K562 (cell line): ENCODE results near the gene DDX39A. TPM values are rescaled to one million over a fixed set of nuclear protein-coding genes. Genes with fewer than 3 reads are reported as not detected.
A peak's percentile ranks its signal among the peaks of the same experiment; 100 is the strongest.

Source experiments
- ADNP ChIP-seq: fragments of 200-800 bp; sonication (Bioruptor generic); IDR thresholded peaks from 2 replicates; pipeline ENCODE4 v1.6.1; 2016; ENCODE audit warnings: missing genetic modification characterization, missing compliant biosample characterization
- CBFB ChIP-seq: sonication (generic); formaldehyde crosslinking; IDR thresholded peaks from 2 replicates; pipeline ENCODE4 v1.4.0; 2020; ENCODE audit warnings: mild to moderate bottlenecking, missing genetic modification reagents
- DPF2 ChIP-seq: fragments of 450-650 bp; IDR thresholded peaks from 2 replicates; pipeline ENCODE4 v1.6.1; 2016
- ESRRA ChIP-seq: fragments of 450-650 bp; IDR thresholded peaks from 2 replicates; pipeline ENCODE4 v1.6.1; 2014; ENCODE audit warnings: low read depth, mild to moderate bottlenecking, moderate library complexity, borderline replicate concordance
- JUN ChIP-seq, 2 experiments: sonication (generic) in 1 of 2; formaldehyde crosslinking in 1 of 2; IDR thresholded peaks; 2 replicates each; pipeline versions ENCODE4 v1.6.1 to v1.8.0; 2012 to 2022; ENCODE audit warnings: borderline replicate concordance in 2 of 2, mild to moderate bottlenecking in 2 of 2, improper control_type of control experiment in 1 of 2, low read depth in 1 of 2, low read length in 1 of 2, missing genetic modification reagents in 1 of 2
- JUND ChIP-seq, 2 experiments: IDR thresholded peaks; 2 replicates in 1 of 2; 3 replicates in 1 of 2; pipeline ENCODE4 v1.6.1; 2011; ENCODE audit warnings: borderline replicate concordance in 2 of 2, low read depth in 2 of 2, low read length in 2 of 2, improper control_type of control experiment in 1 of 2, missing biosample characterization in 1 of 2, missing genetic modification characterization in 1 of 2, missing genetic modification reagents in 1 of 2
- KAT2B ChIP-seq: IDR thresholded peaks from one replicate; pipeline ENCODE4 v1.6.1; 2012; ENCODE audit warnings: low read depth, mild to moderate bottlenecking, control low read depth, inconsistent platforms, low read length, moderate library complexity
- KDM1A ChIP-seq, 2 experiments: fragments of 450-650 bp; IDR thresholded peaks; 2 replicates each; pipeline ENCODE4 v1.6.1; 2016; ENCODE audit warnings: mild to moderate bottlenecking in 2 of 2
- MEF2D ChIP-seq: conservative IDR thresholded peaks from 2 replicates; pipeline ENCODE4 v1.6.1; 2016; ENCODE audit warnings: low read depth, missing genetic modification characterization, missing compliant biosample characterization
- NCOA2 ChIP-seq, 2 experiments: fragments of 450-650 bp; IDR thresholded peaks; 2 replicates each; pipeline ENCODE4 v1.6.1; 2018; ENCODE audit warnings: mild to moderate bottlenecking in 2 of 2, moderate library complexity in 1 of 2; ENCODE audit not compliant: partially characterized antibody in 2 of 2
- NCOA4 ChIP-seq: fragments of 450-650 bp; IDR thresholded peaks from 2 replicates; pipeline ENCODE4 v1.6.1; 2018; ENCODE audit warnings: mild to moderate bottlenecking; ENCODE audit not compliant: partially characterized antibody
- NFATC3 ChIP-seq: fragments of 450-650 bp; IDR thresholded peaks from 2 replicates; pipeline ENCODE4 v1.6.1; 2017; ENCODE audit warnings: mild to moderate bottlenecking
- NR4A1 ChIP-seq, 2 experiments: fragments of 250-450 bp in 1 of 2; fragments of 450-650 bp in 1 of 2; sonication (Bioruptor Pico) in 1 of 2; IDR thresholded peaks; 2 replicates each; pipeline versions ENCODE4 v1.4.0 to v1.6.1; 2016 to 2020; ENCODE audit warnings: mild to moderate bottlenecking in 2 of 2, missing compliant biosample characterization in 1 of 2, missing genetic modification characterization in 1 of 2, moderate library complexity in 1 of 2
- POLR2G ChIP-seq: fragments of 200-400 bp; formaldehyde crosslinking; IDR thresholded peaks from 2 replicates; pipeline ENCODE4 v1.6.1; 2017; ENCODE audit warnings: low read depth, mild to moderate bottlenecking, antibody characterized with exemption, low read length, moderate library complexity
- POLR2H ChIP-seq: IDR thresholded peaks from 2 replicates; pipeline ENCODE4 v1.6.1; 2016; ENCODE audit warnings: missing genetic modification characterization, low read depth, mild to moderate bottlenecking, control low read depth, missing compliant biosample characterization, moderate library complexity
- POU5F1 ChIP-seq: fragments of 150-350 bp; IDR thresholded peaks from 2 replicates; pipeline ENCODE4 v1.6.1; 2014; ENCODE audit warnings: borderline replicate concordance, low read length, low read depth, mild to moderate bottlenecking; ENCODE audit not compliant: partially characterized antibody
- RAD21 ChIP-seq, 2 experiments: fragments of 250-450 bp in 1 of 2; fragments of 450-650 bp in 1 of 2; sonication (Bioruptor Pico) in 1 of 2; formaldehyde crosslinking in 1 of 2; IDR thresholded peaks in 1 of 2; conservative IDR thresholded peaks in 1 of 2; 2 replicates each; pipeline versions ENCODE4 v1.4.0 to v1.8.0; 2020 to 2022; ENCODE audit warnings: mild to moderate bottlenecking in 2 of 2, moderate library complexity in 1 of 2
- RBM25 ChIP-seq: fragments of 200-400 bp; formaldehyde crosslinking; IDR thresholded peaks from 2 replicates; pipeline ENCODE4 v1.6.1; 2018; ENCODE audit warnings: low read length, low read depth, moderate library complexity; ENCODE audit not compliant: severe bottlenecking
- ZC3H11A ChIP-seq: IDR thresholded peaks from 2 replicates; pipeline ENCODE4 v1.6.1; 2012; ENCODE audit warnings: low read depth, low read length, improper control_type of control experiment
- ZNF232 ChIP-seq: sonication (generic); formaldehyde crosslinking; IDR thresholded peaks from 2 replicates; pipeline ENCODE4 v1.8.0; 2022; ENCODE audit warnings: mild to moderate bottlenecking, missing genetic modification reagents
- ZNF75A ChIP-seq: fragments of 450-650 bp; formaldehyde crosslinking; IDR thresholded peaks from 2 replicates; pipeline ENCODE4 v1.4.0; 2020; ENCODE audit warnings: mild to moderate bottlenecking
- ZNF830 ChIP-seq: fragments of 250-450 bp; sonication (Bioruptor Pico); IDR thresholded peaks from 2 replicates; pipeline ENCODE4 v1.5.0; 2021; ENCODE audit warnings: mild to moderate bottlenecking
- polyA plus RNA-seq, 8 experiments: library from polyadenylated mRNA; depleted of rRNA in 4 of 8; stranded (reverse) in 5 of 8; unstranded in 3 of 8; fragments of >200 nt; fragmentation: Nextera tagmentation in 2 of 8; fragmentation: Illumina TruSeq in 1 of 8; extraction: Ambion mirVana in 2 of 8; extraction: Trizol in 1 of 8; gene quantifications; 2 replicates each; pipeline versions ENCODE4 v1.2.1 to v1.2.3, GENCODE V29; 2011 to 2014; ENCODE audit warnings: inconsistent platforms in 1 of 8, missing spikeins in 1 of 8
- total RNA-seq, 7 experiments: library from RNA; depleted of rRNA in 6 of 7; stranded (reverse); fragments of >200 nt in 6 of 7; fragmentation: Illumina TruSeq in 2 of 7; extraction: Trizol in 2 of 7; gene quantifications; 2 replicates each; pipeline versions ENCODE4 v1.2.1 to v1.2.3, GENCODE V29; 2011 to 2021; ENCODE audit warnings: low replicate concordance in 1 of 7
- TF ChIP-seq, protein P1 (sequence below): fragments of 450-650 bp; formaldehyde crosslinking; IDR thresholded peaks from 2 replicates; pipeline ENCODE4 v1.4.0; 2020; ENCODE audit warnings: mild to moderate bottlenecking, moderate library complexity
- TF ChIP-seq, protein P2 (sequence below): fragments of 250-450 bp; sonication (Bioruptor Pico); IDR thresholded peaks from 2 replicates; pipeline ENCODE4 v1.8.0; 2021; ENCODE audit warnings: moderate library complexity, mild to moderate bottlenecking, inconsistent platforms
- TF ChIP-seq, protein P3 (sequence below): IDR thresholded peaks from 2 replicates; pipeline ENCODE4 v1.6.1; 2012; ENCODE audit warnings: low read depth, low read length, improper control_type of control experiment, borderline replicate concordance

The DDX39A gene
- total and polyA plus RNA-seq, 9 of the 15 experiments (the other 6 are each of a cell fraction or from before 2014, with no cell fraction given) = 90.3 to 250 (median 188) TPM

DNA sequence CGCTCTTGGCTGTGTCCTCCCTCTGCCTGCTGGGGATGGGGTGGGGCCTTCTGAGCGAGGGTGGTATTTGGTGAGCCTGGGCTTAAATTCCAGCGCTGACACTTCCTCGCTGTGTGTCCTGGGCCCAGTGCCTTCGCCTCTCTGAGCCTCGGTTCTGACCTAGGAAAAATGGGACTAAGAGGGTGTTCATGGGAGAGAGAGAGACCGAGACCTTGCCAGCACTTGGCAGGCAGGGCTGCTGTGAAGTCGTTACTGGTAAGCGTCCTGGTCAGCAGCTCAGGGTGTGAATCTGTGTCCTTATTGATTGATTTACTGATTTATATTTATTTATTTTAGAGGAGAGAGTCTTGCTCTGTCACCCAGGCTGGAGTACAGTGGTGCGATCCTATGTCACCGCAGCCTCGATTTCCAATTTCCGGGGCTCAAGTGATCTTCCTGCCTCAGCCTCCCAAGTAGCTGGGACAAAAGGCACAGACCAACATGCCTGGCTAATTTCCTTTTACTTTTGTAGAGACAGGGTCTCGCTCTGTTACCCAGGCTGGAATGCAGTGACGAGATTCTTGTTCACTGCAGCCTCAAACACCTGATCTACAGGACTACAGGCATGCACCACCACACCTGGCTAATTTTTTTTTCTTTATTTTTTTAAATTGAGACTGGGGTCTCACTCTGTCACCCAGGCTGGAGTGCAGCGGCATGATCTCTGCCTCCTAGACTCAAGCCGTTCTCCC, 16.3 kb upstream of the DDX39A start (continued):
- TF ChIP-seq POU5F1 (no peak), JUN (IDR thresholded peaks at IDR 0.05; ENCODE audit: borderline replicate concordance, low read depth, low read length) (no peak), JUN (CRISPR knock-in tag; IDR thresholded peaks at IDR 0.05; ENCODE audit: borderline replicate concordance) (no peak), ZNF830 (CRISPR knock-in tag) (no peak), RBM25 (peak; percentile 78), POLR2G (peak; percentile 1; the same call in 1 of the 2 replicates), NCOA4 (no peak), KAT2B (no peak), NR4A1 (CRISPR knock-in tag; IDR thresholded peaks at IDR 0.05) (no peak), NR4A1 (tag; IDR thresholded peaks at IDR 0.05) (no peak), DPF2 (0 out of 2 replicates have a peak, but pooled peaks have one; percentile 5), ZC3H11A (no peak), ZNF232 (CRISPR knock-in tag) (no peak), NCOA2 (IDR thresholded peaks at IDR 0.05; ENCODE audit: partially characterized antibody in 2 of 2) (no peak), ADNP (peak; percentile 81), POLR2H (tag) (no peak), KDM1A (IDR thresholded peaks at IDR 0.05) (peak; percentile 82 to 85), JUND (IDR thresholded peaks at IDR 0.05; ENCODE audit: borderline replicate concordance, low read depth, low read length) (no peak), JUND (tag; IDR thresholded peaks at IDR 0.05; ENCODE audit: borderline replicate concordance, low read depth, low read length) (no peak), ZNF75A (CRISPR knock-in tag) (no peak), NFATC3 (no peak), ESRRA (no peak), RAD21 (CRISPR knock-in tag; conservative IDR thresholded peaks at IDR 0.05 in 1 of 2, IDR thresholded peaks at IDR 0.05 in 1 of 2) (no peak), CBFB (no peak), MEF2D (tag) (no peak)
- TF ChIP-seq, protein P1, sequence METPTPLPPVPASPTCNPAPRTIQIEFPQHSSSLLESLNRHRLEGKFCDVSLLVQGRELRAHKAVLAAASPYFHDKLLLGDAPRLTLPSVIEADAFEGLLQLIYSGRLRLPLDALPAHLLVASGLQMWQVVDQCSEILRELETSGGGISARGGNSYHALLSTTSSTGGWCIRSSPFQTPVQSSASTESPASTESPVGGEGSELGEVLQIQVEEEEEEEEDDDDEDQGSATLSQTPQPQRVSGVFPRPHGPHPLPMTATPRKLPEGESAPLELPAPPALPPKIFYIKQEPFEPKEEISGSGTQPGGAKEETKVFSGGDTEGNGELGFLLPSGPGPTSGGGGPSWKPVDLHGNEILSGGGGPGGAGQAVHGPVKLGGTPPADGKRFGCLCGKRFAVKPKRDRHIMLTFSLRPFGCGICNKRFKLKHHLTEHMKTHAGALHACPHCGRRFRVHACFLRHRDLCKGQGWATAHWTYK (CRISPR knock-in tag) = no peak
- TF ChIP-seq, protein P2, sequence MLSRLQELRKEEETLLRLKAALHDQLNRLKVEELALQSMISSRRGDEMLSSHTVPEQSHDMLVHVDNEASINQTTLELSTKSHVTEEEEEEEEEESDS (CRISPR knock-in tag) = no peak
- TF ChIP-seq, protein P3, sequence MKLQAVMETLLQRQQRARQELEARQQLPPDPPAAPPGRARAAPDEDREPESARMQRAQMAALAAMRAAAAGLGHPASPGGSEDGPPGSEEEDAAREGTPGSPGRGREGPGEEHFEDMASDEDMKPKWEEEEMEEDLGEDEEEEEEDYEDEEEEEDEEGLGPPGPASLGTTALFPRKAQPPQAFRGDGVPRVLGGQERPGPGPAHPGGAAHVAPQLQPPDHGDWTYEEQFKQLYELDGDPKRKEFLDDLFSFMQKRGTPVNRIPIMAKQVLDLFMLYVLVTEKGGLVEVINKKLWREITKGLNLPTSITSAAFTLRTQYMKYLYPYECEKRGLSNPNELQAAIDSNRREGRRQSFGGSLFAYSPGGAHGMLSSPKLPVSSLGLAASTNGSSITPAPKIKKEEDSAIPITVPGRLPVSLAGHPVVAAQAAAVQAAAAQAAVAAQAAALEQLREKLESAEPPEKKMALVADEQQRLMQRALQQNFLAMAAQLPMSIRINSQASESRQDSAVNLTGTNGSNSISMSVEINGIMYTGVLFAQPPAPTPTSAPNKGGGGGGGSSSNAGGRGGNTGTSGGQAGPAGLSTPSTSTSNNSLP = no peak
